Naive thymus-derived CD4-positive, alpha-beta T cell (primary cell): ENCODE data around the gene KRTAP19-5. TPM values are rescaled to one million over a fixed set of nuclear protein-coding genes. Genes with fewer than 3 reads are reported as not detected.
"Not testable (repeated sequence)": the region's sequence is repeated elsewhere in the genome, so short reads cannot be mapped to it uniquely, and the experiment has no call there.

Experiments
- ATAC-seq: fragments of 150-1000 bp; cut with Tn5 transposase; 2 replicates; pipeline ENCODE4 v1.10.0; 2021; ENCODE audit warnings: mild to moderate bottlenecking, moderate library complexity
- CTCF ChIA-PET: fragments of 350-600 bp; sonication (Branson Sonifier 250); formaldehyde crosslinking; loops from one replicate; lab custom pipeline; 2021; ENCODE audit warnings: antibody characterized with exemption; lab: Charles Lee
- POLR2A ChIA-PET: fragments of 350-600 bp; sonication (Branson Sonifier 250); formaldehyde crosslinking; loops from one replicate; lab custom pipeline; 2021; ENCODE audit warnings: antibody characterized with exemption, inconsistent platforms; lab: Charles Lee
- DNase-seq, 9 donors: peaks; one replicate each; pipeline versions ENCODE4 v3.0.0 to v3.0.0-alpha.2; 2020 to 2022; ENCODE audit warnings: mixed read lengths in 1 of 9
- H3K27ac ChIP-seq: one replicate; pipeline ENCODE4 v1.7.0; 2013; ENCODE audit warnings: mild to moderate bottlenecking, low read depth, low read length, moderate library complexity
- H3K27me3 ChIP-seq, 2 donors: one replicate each; pipeline ENCODE4 v1.7.0; 2013; ENCODE audit warnings: low read length in 2 of 2, mild to moderate bottlenecking in 2 of 2, moderate library complexity in 2 of 2; ENCODE audit not compliant: control insufficient read depth in 2 of 2, insufficient read depth in 2 of 2
- H3K36me3 ChIP-seq, 3 experiments: 1 replicate in 2 of 3; 2 replicates in 1 of 3; pipeline ENCODE4 v1.7.0; 2013; ENCODE audit warnings: low read length in 3 of 3, mild to moderate bottlenecking in 3 of 3, moderate library complexity in 1 of 3; ENCODE audit not compliant: insufficient read depth in 3 of 3, control insufficient read depth in 2 of 3
- H3K4me1 ChIP-seq, 2 donors: one replicate each; pipeline ENCODE4 v1.7.0; 2013; ENCODE audit warnings: low read length in 2 of 2, mild to moderate bottlenecking in 2 of 2, moderate library complexity in 1 of 2; ENCODE audit not compliant: control insufficient read depth in 2 of 2, insufficient read depth in 2 of 2
- H3K4me3 ChIP-seq: 2 replicates; pipeline ENCODE4 v1.7.0; 2013; ENCODE audit warnings: mild to moderate bottlenecking, low read length
- H3K9me3 ChIP-seq, 3 experiments: 1 replicate in 2 of 3; 2 replicates in 1 of 3; pipeline ENCODE4 v1.7.0; 2013; ENCODE audit warnings: low read length in 3 of 3; ENCODE audit not compliant: control insufficient read depth in 2 of 3
- H3K27ac Mint-ChIP-seq, 9 donors: one replicate each; pipeline ENCODE4 v1.8.0; 2020 to 2022; ENCODE audit warnings: mixed read lengths in 9 of 9, mild to moderate bottlenecking in 8 of 9, moderate library complexity in 5 of 9, inconsistent platforms in 2 of 9
- H3K27me3 Mint-ChIP-seq, 5 donors: one replicate each; pipeline ENCODE4 v1.8.0; 2021 to 2022; ENCODE audit warnings: mixed read lengths in 5 of 5, mild to moderate bottlenecking in 1 of 5
- H3K36me3 Mint-ChIP-seq, 5 donors: one replicate each; pipeline ENCODE4 v1.8.0; 2020 to 2022; ENCODE audit warnings: mixed read lengths in 5 of 5, mild to moderate bottlenecking in 3 of 5, inconsistent platforms in 1 of 5
- H3K4me1 Mint-ChIP-seq, 7 donors: one replicate each; pipeline ENCODE4 v1.8.0; 2020 to 2022; ENCODE audit warnings: mixed read lengths in 7 of 7, mild to moderate bottlenecking in 3 of 7, inconsistent platforms in 1 of 7
- H3K4me3 Mint-ChIP-seq, 10 donors: one replicate each; pipeline ENCODE4 v1.8.0; 2020 to 2022; ENCODE audit warnings: mild to moderate bottlenecking in 10 of 10, mixed read lengths in 10 of 10, moderate library complexity in 6 of 10, inconsistent platforms in 2 of 10
- H3K9me3 Mint-ChIP-seq, 11 donors: one replicate each; pipeline ENCODE4 v1.8.0; 2020 to 2022; ENCODE audit warnings: mixed read lengths in 11 of 11, mild to moderate bottlenecking in 4 of 11, inconsistent platforms in 1 of 11, moderate library complexity in 1 of 11
- intact Hi-C, 2 donors: fragments of 100-400 bp; cut with micrococcal nuclease; formaldehyde crosslinking; loops; one replicate each; pipeline ENCODE4 v1.15.1; 2023
- polyA plus RNA-seq, 2 donors: library from polyadenylated mRNA; unstranded; fragments of 300-500 nt; fragmentation: Illumina TruSeq; gene quantifications; one replicate each; pipeline ENCODE4 v1.2.3, GENCODE V29; 2021
- total RNA-seq, 6 experiments: library from RNA in 5 of 6; stranded (reverse) in 5 of 6; gene quantifications; 1 replicate in 5 of 6; 2 replicates in 1 of 6; pipeline ENCODE4 v1.2.3 and lab custom pipeline; 2021 to 2026

KRTAP19-5 gene
- not detected for total RNA-seq
- not detected for polyA plus RNA-seq
- total RNA-seq (lab: John Stamatoyannopoulos, UW) = not detected

DNA sequence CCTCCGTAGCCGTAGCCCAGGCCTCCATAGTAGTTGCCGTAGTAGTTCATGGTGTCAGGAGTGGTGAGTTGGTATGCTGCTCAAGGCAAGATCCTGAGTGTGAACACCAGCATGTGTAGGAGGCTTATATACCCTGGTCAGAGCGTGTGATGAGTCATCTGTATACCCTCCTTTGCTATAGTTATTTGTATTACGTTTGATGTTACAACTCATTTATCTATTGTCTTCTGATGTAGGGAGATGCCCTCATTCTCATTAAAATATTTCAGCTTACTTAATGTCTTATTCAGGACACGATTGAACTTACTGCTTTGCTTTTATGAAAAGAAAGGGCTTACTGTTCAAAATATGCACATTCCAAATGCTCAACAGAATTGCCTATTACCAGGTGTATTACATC, at the start of gene KRTAP19-5:
Gene KRTAP19-5, minus strand, starts transcription at position 101 of the 400 bp plus-strand sequence. Its CDS starts 51 bp downstream, at position 50.
- CTCF ChIA-PET = no interaction called here
- Mint-ChIP-seq H3K27ac (no peak within 1 kb of the TSS), H3K4me1 (no peaks in the 10 kb centered on the region), H3K9me3 (no peaks in the 10 kb centered on the region), H3K36me3 (no peaks in the 10 kb centered on the region), H3K27me3 (peaks cover 0 to 6% (median 4%) of the 10 kb centered on the region in 5 donors), H3K4me3 (no peak within 1 kb of the TSS)
- Histone ChIP-seq H3K4me1 (no peaks in the 10 kb centered on the region), H3K4me3 (no peak within 1 kb of the TSS), H3K27me3 (no peaks in the 10 kb centered on the region), H3K27ac (no peak within 1 kb of the TSS), H3K36me3 (no peaks in the 10 kb centered on the region), H3K9me3 (no peaks in the 10 kb centered on the region)
- no peak for DNase-seq
- no peak for ATAC-seq
- POLR2A ChIA-PET = no interaction called here
- intact Hi-C loops = no loop called here

DNA sequence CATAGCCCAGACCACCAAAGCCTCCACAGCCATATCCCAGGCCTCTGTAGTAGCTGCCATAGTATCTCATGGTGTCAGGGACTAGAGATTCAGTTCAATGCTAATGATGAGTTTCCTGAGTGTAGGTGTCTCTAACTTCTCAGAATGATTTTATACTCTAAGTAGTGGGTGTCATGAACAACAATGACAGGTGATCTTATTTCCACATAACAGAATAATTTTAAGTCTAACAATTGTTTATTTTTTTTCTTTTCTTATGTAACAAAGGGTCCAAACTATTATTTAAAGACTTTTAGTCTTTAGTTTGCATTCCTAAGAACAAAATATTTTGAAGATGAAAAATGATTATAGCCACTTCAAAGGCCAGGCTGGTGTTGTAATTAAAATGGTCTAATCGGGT, 39.8 kb upstream of the KRTAP19-5 start, which contains the start of gene KRTAP19-6:
Gene KRTAP19-6, minus strand, starts transcription at position 101 of the 400 bp plus-strand sequence. Its CDS starts 31 bp downstream, at position 70.
- ATAC-seq = no peak

DNA sequence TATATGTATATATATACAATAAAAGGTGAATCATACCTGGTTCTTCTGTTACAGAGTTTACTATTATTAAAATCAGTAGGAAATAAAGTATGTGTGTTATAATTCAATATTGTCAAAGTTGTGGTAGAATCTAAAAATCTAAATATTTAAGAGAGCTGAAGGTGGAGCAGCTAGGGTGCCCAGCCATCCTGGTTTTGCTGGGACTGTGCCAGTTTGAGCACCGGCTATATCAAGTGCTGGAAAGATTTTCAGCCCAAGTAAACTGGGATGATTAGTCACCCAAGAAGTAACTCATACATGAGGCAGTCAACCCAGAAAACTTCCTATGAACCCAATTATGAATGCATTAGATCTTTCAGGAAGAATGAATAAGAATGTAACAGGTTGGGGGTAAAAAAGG, 16.9 kb upstream of the KRTAP19-5 start:
- Histone ChIP-seq H3K27ac (no peak overlapping the region), H3K27me3 (peaks cover 0 to 3% of the 10 kb centered on the region in 2 donors), H3K36me3 (no peaks in the 10 kb centered on the region), H3K4me3 (no peak overlapping the region), H3K9me3 (no peaks in the 10 kb centered on the region), H3K4me1 (no peaks in the 10 kb centered on the region)
- POLR2A ChIA-PET = no interaction called here
- Mint-ChIP-seq H3K9me3 (peaks cover 0 to 6% (median 0%) of the 10 kb centered on the region in 11 donors), H3K36me3 (no peaks in the 10 kb centered on the region), H3K4me1 (no peaks in the 10 kb centered on the region), H3K27me3 (peaks cover 0 to 12% (median 4%) of the 10 kb centered on the region in 5 donors), H3K4me3 (no peak overlapping the region), H3K27ac (no peak overlapping the region)
- intact Hi-C loops = no loop called here
- CTCF ChIA-PET = no interaction called here
- DNase-seq = no peak
- no peak for ATAC-seq

More for the DNA sequence above, 39.8 kb upstream of the KRTAP19-5 start, which contains the start of gene KRTAP19-6:
- H3K36me3 ChIP-seq = no peaks in the 10 kb centered on the region
- no peaks in the 10 kb centered on the region for H3K27me3 ChIP-seq
- no peaks in the 10 kb centered on the region for H3K4me1 Mint-ChIP-seq
- intact Hi-C loops = no loop called here
- no peak within 1 kb of the TSS for H3K27ac Mint-ChIP-seq
- peaks cover 0 to 11% (median 2%) of the 10 kb centered on the region in 11 donors for H3K9me3 Mint-ChIP-seq
- no peaks in the 10 kb centered on the region for H3K9me3 ChIP-seq
- no peak within 1 kb of the TSS for H3K27ac ChIP-seq
- no peaks in the 10 kb centered on the region for H3K36me3 Mint-ChIP-seq
- H3K4me3 ChIP-seq = no peak within 1 kb of the TSS
- no peak for DNase-seq
- ChIA-PET CTCF (no interaction called here), POLR2A (no interaction called here)
- H3K4me3 Mint-ChIP-seq = no peak within 1 kb of the TSS
- no peaks in the 10 kb centered on the region for H3K27me3 Mint-ChIP-seq
- H3K4me1 ChIP-seq = no peaks in the 10 kb centered on the region

DNA sequence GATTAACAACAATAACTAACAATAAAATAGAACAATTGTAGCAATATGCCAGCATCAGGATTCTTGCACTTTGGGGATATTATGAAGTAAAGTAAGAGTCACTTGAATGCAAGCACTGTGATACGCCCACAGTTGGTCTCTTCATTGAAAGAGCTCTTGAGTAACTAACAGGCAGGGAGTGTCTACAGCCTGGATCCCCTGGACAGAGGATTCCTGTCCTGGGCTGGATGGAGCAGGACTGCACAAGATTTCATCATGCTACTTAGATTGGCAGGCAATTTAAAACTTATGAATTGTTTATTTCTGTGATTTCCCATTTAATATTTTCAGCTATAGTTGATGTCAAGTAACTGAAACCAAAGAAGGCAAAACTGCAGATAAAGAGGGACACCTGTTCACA, 13.7 kb upstream of the KRTAP19-5 start:
- Histone ChIP-seq H3K9me3 (no peaks in the 10 kb centered on the region), H3K27ac (no peak overlapping the region), H3K4me3 (no peak overlapping the region), H3K27me3 (peaks cover 0 to 3% of the 10 kb centered on the region in 2 donors), H3K36me3 (no peaks in the 10 kb centered on the region), H3K4me1 (no peaks in the 10 kb centered on the region)
- Mint-ChIP-seq H3K27me3 (peaks cover 0 to 17% (median 7%) of the 10 kb centered on the region in 5 donors), H3K36me3 (no peaks in the 10 kb centered on the region), H3K4me3 (no peak overlapping the region), H3K27ac (no peak overlapping the region), H3K9me3 (peaks cover 0 to 6% (median 0%) of the 10 kb centered on the region in 11 donors), H3K4me1 (no peaks in the 10 kb centered on the region)
- CTCF ChIA-PET = no interaction called here
- ATAC-seq (no peak), DNase-seq (no peak)
- intact Hi-C loops = no loop called here
- POLR2A ChIA-PET = no interaction called here

DNA sequence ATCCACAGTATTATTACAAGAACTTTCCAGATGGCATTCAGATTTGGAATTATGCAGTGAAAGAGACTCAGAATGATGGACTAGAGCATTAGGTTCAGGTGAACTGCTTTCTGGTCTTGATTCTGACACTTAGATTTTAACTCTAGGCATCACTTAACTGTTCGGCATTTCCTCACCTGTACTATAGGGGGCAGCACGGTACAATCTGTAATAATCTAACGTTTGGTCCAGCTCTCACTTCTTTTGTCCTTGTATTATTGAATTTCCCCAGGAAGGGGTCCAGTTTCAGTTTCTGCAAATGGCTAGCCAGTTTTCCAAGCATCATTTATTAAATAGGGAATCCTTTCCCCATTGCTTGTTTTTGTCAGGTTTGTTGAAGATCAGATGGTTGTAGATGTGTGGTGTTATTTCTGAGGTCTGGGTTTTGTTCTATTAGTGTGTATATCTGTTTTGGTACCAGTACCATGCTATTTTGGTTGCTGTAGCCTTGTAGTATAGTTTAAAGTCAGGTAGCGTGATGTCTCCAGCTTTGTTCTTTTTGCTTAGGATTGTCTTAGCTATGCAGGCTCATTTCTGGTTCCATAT, 3.8 kb upstream of the KRTAP19-5 start:
- H3K36me3 Mint-ChIP-seq, H3K27me3 ChIP-seq, H3K4me1 Mint-ChIP-seq, H3K4me3 ChIP-seq, H3K4me1 ChIP-seq, POLR2A ChIA-PET, H3K4me3 Mint-ChIP-seq, H3K36me3 ChIP-seq, ATAC-seq, H3K9me3 ChIP-seq, H3K27ac Mint-ChIP-seq, H3K27ac ChIP-seq, H3K9me3 Mint-ChIP-seq, DNase-seq: not testable (repeated sequence)
- CTCF ChIA-PET = interaction anchor here (0.6 kb wide), 1 partner anchor 1064 kb away, joined by 4 read pairs; no protein-coding TSS in a partner anchor
- peaks cover 2 to 14% (median 10%) of the 10 kb centered on the region in 5 donors for H3K27me3 Mint-ChIP-seq
- intact Hi-C loops = loop anchor here (2.0 kb wide), 1 partner anchor 581 kb away; no protein-coding TSS in a partner anchor

DNA sequence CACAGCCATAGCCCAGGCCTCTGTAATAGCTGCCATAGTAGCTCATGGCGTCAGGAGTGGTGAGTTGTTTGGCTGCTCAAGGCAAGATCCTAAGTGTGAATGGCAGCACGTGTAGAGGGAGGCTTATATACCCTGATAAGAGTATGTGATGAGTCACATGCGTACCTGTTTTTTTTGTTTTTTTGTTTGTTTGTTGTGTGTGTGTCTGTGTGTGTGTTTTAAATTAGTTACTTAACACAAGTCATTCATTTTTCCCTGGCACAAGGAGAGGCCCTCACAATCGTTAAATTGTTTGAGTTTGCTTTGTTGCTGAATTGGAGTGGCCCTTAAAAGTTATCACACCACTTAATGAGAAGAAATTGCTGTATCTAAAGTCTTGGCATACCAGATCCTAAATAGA, 4.9 kb downstream of the KRTAP19-5 start, which contains the start of gene KRTAP19-4:
Gene KRTAP19-4, minus strand, starts transcription at position 101 of the 400 bp plus-strand sequence. Its CDS starts 55 bp downstream, at position 46.
- Histone ChIP-seq H3K27ac (no peak within 1 kb of the TSS), H3K4me3 (no peak within 1 kb of the TSS), H3K4me1 (no peaks in the 10 kb centered on the region), H3K9me3 (no peaks in the 10 kb centered on the region), H3K36me3 (no peaks in the 10 kb centered on the region), H3K27me3 (no peaks in the 10 kb centered on the region)
- Mint-ChIP-seq H3K9me3 (peaks cover 0 to 4% (median 0%) of the 10 kb centered on the region in 11 donors), H3K36me3 (no peaks in the 10 kb centered on the region), H3K4me3 (no peak within 1 kb of the TSS), H3K27me3 (peaks cover 0 to 7% (median 0%) of the 10 kb centered on the region in 5 donors), H3K4me1 (no peaks in the 10 kb centered on the region), H3K27ac (no peak within 1 kb of the TSS)
- DNase-seq (no peak), ATAC-seq (no peak)
- intact Hi-C loops = no loop called here
- POLR2A ChIA-PET = no interaction called here
- CTCF ChIA-PET = interaction anchor here (0.7 kb wide), 1 partner anchor 603 kb away, joined by 3 read pairs; no protein-coding TSS in a partner anchor
